Upper lobe of right lung (tissue), 1 donor: Measurements from ENCODE around the gene AGBL1. TPM values are rescaled to one million over a fixed set of nuclear protein-coding genes. Genes with fewer than 3 reads are reported as not detected.
A peak's percentile ranks its signal among the peaks of the same experiment; 100 is the strongest.

Experiments used
- ATAC-seq: fragments of 200-7000 bp; cut with Tn5 transposase; one replicate; pipeline ENCODE4 v1.9.1; 2020; ENCODE audit warnings: mild to moderate bottlenecking, moderate library complexity
- DNase-seq: peaks from one replicate; pipeline ENCODE4 v3.0.0-alpha.2; 2020
- H3K27ac ChIP-seq: fragments of 200-600 bp; one replicate; pipeline ENCODE4 v1.8.0; 2022
- H3K27me3 ChIP-seq: fragments of 200-600 bp; one replicate; pipeline ENCODE4 v1.8.0; 2022; ENCODE audit warnings: mild to moderate bottlenecking
- H3K36me3 ChIP-seq: fragments of 200-600 bp; one replicate; pipeline ENCODE4 v1.8.0; 2022
- H3K4me1 ChIP-seq: fragments of 200-600 bp; one replicate; pipeline ENCODE4 v1.8.0; 2022
- H3K4me3 ChIP-seq: fragments of 200-600 bp; one replicate; pipeline ENCODE4 v1.8.0; 2022; ENCODE audit warnings: mild to moderate bottlenecking
- H3K9me3 ChIP-seq: fragments of 200-600 bp; one replicate; pipeline ENCODE4 v1.8.0; 2022
- intact Hi-C: fragments of 100-400 bp; cut with DNase I; formaldehyde crosslinking; loops from one replicate; pipeline ENCODE4 v1.11.0; 2022
- total RNA-seq: library from RNA; stranded (reverse); fragmentation: NEBNext Ultra II Directional; extraction: Animal tissue kit (Norgen Biotek cat#: 25700); gene quantifications from one replicate; pipeline ENCODE4 v1.2.1, GENCODE V29; 2021
- TF ChIP-seq, protein P1 (sequence below): fragments of 200-600 bp; IDR thresholded peaks from one replicate; pipeline ENCODE4 v1.8.0; 2022; ENCODE audit warnings: antibody characterized with exemption
- donor health status: DM: no; HTN: yes; CAD: no; lungs with severe emphysema.

The AGBL1 gene
- total RNA-seq, 1 donor from 2014 or later: 6.5 TPM

DNA sequence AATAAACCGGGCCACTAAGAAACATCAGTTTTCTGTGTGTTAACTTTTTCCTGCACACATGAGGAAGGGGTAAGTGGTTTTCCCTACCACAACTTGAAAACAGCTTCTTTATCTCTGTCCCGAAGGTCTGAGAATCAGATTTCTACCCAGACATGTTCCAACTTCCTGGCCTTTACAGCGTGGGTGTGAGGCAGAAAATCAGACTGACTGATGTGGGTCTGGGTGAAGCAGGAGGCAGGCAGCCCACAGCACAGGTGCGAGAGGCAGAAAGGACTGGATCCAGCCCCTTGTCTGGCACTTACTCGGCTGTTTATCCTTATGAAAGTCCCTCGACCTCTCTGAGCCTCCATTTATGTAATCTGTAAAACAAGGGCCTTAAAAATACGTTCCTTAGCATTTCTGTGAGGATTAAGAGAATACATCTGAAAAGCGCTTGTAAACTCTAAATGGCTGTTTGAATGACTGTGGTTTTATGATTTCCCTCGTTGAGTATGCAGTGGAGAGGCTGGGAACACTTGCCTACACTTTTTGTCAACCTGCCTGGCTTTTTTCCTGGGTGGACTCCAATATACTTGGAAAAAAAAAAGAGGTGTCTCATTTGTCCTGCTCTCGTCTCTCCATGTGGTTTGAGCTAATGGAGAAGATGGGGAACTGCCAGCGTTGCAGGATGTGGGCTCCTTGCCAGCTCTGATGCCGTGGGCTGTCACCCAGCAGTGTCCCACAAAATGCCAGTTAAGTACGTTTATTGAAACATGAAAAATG, 3.1 kb downstream of the AGBL1 start:
- DNase-seq (no peak), ATAC-seq (peak; percentile 26)
- H3K27me3 ChIP-seq: no peaks in the 10 kb centered on the region
- intact Hi-C loops: no loop called here
- no peak overlapping the region for H3K27ac ChIP-seq
- H3K36me3 ChIP-seq: no peaks in the 10 kb centered on the region
- H3K9me3 ChIP-seq: no peaks in the 10 kb centered on the region
- TF ChIP-seq, protein P1, sequence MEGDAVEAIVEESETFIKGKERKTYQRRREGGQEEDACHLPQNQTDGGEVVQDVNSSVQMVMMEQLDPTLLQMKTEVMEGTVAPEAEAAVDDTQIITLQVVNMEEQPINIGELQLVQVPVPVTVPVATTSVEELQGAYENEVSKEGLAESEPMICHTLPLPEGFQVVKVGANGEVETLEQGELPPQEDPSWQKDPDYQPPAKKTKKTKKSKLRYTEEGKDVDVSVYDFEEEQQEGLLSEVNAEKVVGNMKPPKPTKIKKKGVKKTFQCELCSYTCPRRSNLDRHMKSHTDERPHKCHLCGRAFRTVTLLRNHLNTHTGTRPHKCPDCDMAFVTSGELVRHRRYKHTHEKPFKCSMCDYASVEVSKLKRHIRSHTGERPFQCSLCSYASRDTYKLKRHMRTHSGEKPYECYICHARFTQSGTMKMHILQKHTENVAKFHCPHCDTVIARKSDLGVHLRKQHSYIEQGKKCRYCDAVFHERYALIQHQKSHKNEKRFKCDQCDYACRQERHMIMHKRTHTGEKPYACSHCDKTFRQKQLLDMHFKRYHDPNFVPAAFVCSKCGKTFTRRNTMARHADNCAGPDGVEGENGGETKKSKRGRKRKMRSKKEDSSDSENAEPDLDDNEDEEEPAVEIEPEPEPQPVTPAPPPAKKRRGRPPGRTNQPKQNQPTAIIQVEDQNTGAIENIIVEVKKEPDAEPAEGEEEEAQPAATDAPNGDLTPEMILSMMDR: no peak
- H3K4me3 ChIP-seq: no peak overlapping the region
- no peaks in the 10 kb centered on the region for H3K4me1 ChIP-seq

DNA sequence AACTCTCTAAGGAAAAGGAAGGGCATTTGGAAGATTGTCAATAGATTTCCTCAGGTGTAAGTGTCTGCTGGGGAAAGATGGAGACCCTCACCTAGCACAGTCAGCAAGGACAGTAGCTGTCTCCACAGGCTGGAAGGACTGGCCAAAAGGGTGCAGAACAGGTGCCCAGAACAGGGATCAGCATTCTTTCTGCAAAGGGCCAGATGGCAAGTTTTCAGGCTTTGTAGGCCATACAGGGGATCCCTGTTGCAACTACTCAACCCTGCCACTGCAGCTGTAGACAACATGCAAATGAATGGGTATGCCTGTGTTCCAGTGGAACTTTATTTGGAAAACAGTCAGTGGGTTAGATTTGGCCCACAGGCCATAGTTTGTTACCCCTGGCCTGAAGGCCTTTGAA, 8.1 kb downstream of the AGBL1 start:
- no peaks in the 10 kb centered on the region for H3K36me3 ChIP-seq
- intact Hi-C loops: no loop called here
- H3K9me3 ChIP-seq: no peaks in the 10 kb centered on the region
- ATAC-seq (no peak), DNase-seq (no peak)
- no peak overlapping the region for H3K4me3 ChIP-seq
- no peak overlapping the region for H3K27ac ChIP-seq
- TF ChIP-seq, protein P1: no peak
- no peaks in the 10 kb centered on the region for H3K27me3 ChIP-seq
- no peaks in the 10 kb centered on the region for H3K4me1 ChIP-seq

DNA sequence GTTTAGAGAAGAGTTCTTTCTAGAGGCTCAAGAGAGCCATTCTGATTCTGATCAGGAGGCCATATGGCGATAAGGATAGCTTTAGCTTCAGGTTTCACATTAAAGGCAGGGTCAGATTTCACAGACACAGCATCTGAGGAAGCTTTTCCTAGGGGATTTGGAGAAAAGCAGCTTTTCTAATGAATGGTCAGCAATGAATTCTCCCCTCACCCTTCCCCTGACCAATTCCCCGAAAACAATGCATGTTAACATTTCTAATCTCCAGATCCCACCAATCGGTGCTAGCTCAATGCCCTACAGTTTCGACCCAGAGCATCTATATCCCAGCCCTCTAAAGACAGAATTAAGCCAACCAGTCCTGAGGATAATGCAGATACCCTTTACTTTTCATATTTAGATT, 9.8 kb downstream of the AGBL1 start:
- intact Hi-C loops: no loop called here
- H3K9me3 ChIP-seq: no peaks in the 10 kb centered on the region
- H3K4me1 ChIP-seq: no peaks in the 10 kb centered on the region
- TF ChIP-seq, protein P1: no peak
- no peak overlapping the region for H3K4me3 ChIP-seq
- ATAC-seq (no peak), DNase-seq (no peak)
- H3K36me3 ChIP-seq: no peaks in the 10 kb centered on the region
- H3K27me3 ChIP-seq: no peaks in the 10 kb centered on the region
- no peak overlapping the region for H3K27ac ChIP-seq

DNA sequence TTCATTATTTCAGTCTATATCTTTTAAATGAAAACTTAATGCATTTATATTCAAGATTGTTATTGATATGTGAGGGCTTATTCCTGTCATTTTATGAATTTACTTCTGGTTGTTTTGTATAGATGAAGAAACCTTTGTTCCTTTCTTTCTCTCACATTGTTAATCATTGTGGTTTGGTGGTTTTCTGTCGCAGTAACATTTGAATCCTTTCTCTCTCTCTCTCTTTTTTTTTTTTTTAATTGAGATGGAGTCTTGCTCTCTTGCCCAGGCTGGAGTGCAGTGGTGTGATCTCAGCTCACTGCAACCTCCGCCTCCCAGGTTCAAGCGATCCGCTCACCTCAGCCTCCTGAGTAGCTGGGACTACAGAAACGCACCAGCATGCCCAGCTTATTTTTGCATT, 22.1 kb downstream of the AGBL1 start:
- ATAC-seq (no peak), DNase-seq (no peak)
- no peaks in the 10 kb centered on the region for H3K27me3 ChIP-seq
- intact Hi-C loops: no loop called here
- TF ChIP-seq, protein P1: no peak
- no peak overlapping the region for H3K4me3 ChIP-seq
- no peaks in the 10 kb centered on the region for H3K4me1 ChIP-seq
- H3K36me3 ChIP-seq: no peaks in the 10 kb centered on the region
- no peak overlapping the region for H3K27ac ChIP-seq
- no peaks in the 10 kb centered on the region for H3K9me3 ChIP-seq

DNA sequence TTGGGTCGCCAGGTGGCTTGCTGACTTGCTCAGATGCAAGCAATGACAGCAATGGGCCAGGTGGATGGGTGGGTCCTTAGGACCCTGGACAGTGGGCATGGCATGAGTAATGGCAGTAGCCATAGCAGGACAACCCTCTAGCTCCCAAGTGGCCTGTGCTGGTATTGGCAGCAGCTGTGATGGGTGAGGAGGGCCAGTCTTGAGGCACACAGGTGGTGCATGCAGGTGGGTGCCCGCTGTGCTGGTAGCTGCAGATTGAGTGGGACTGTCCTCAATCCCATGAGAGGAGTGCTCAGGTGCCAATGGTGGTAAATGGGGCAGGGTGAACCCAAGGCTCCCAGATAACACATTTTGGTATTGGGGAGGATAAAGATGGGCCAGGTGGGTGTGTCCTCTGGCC, 24.2 kb downstream of the AGBL1 start:
- no peak overlapping the region for H3K27ac ChIP-seq
- no peak for DNase-seq
- intact Hi-C loops: no loop called here
- TF ChIP-seq, protein P1: no peak
- ATAC-seq: no peak
- H3K4me1 ChIP-seq: no peaks in the 10 kb centered on the region
- H3K36me3 ChIP-seq: no peaks in the 10 kb centered on the region
- no peaks in the 10 kb centered on the region for H3K27me3 ChIP-seq
- H3K4me3 ChIP-seq: no peak overlapping the region
- H3K9me3 ChIP-seq: no peaks in the 10 kb centered on the region

DNA sequence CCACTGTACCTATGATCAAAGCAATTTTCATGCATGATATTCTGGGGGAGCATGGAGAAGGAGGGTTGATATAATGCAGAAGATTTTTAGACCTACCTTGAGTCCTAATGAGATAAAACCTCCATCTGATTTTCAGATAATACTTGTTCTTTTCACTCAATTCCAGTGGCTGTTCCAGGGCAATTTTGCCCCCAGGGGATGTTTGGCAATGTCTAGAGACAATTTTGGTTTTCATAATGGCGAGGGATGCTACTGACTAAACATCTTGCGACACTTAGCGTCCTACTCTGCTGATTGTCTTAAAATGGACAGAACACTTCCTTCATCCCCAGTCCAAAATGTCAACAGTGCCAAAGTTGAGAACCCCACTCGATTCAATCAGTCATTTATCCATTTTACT, 26.6 kb downstream of the AGBL1 start:
- no peak for ATAC-seq
- H3K9me3 ChIP-seq: no peaks in the 10 kb centered on the region
- H3K27me3 ChIP-seq: no peaks in the 10 kb centered on the region
- no peak overlapping the region for H3K27ac ChIP-seq
- H3K36me3 ChIP-seq: no peaks in the 10 kb centered on the region
- intact Hi-C loops: no loop called here
- no peak for DNase-seq
- no peak overlapping the region for H3K4me3 ChIP-seq
- TF ChIP-seq, protein P1: no peak
- no peaks in the 10 kb centered on the region for H3K4me1 ChIP-seq
